H1 (cell line): Measurements from ENCODE around the gene CACNA2D3.

Source experiments
- CTCF ChIP-seq, 3 experiments: IDR thresholded peaks; 1 replicate in 2 of 3; 2 replicates in 1 of 3; pipeline versions ENCODE4 v1.5.1 to v1.6.1; 2011; ENCODE audit warnings: low read length in 3 of 3, mild to moderate bottlenecking in 3 of 3, inconsistent platforms in 2 of 3, low read depth in 1 of 3, moderate library complexity in 1 of 3; ENCODE audit not compliant: insufficient read depth in 1 of 3; ENCODE audit errors: control extremely low read depth in 1 of 3
- EZH2 ChIP-seq: fragments of 200-600 bp; sonication (generic); IDR thresholded peaks from 2 replicates; pipeline ENCODE4 v1.7.1; 2012; ENCODE audit warnings: low read depth, mild to moderate bottlenecking, moderate library complexity, low read length, inconsistent platforms; ENCODE audit not compliant: severe bottlenecking
- GABPA ChIP-seq: IDR thresholded peaks from 2 replicates; pipeline ENCODE4 v1.6.1; 2011; ENCODE audit warnings: mild to moderate bottlenecking, low read length, moderate library complexity, borderline replicate concordance; ENCODE audit not compliant: insufficient read depth

GRCh38 chr3:54228806-54229205 lies 106.5 kb downstream of the CACNA2D3 start:
- TF ChIP-seq EZH2 (no peak), CTCF (IDR thresholded peaks at IDR 0.05; ENCODE audit: control extremely low read depth in 1 of 3, insufficient read depth in 1 of 3, low read depth in 1 of 3, low read length in 3 of 3) (no peak), GABPA (no peak)
